HEK293 (cell line): Measurements from ENCODE around the gene OBSCN.

Experiments
- CTCF ChIA-PET: fragments of 350-600 bp; formaldehyde crosslinking; extraction: SDS; loops from one replicate; lab custom pipeline; 2021; ENCODE audit warnings: antibody characterized with exemption; lab: Yijun Ruan, JAX
- POLR2A ChIA-PET: fragments of 300-600 bp; formaldehyde crosslinking; extraction: SDS; loops from one replicate; lab custom pipeline; 2020; ENCODE audit warnings: antibody characterized with exemption, inconsistent platforms; lab: Yijun Ruan, JAX
- H3K27ac ChIP-seq: fragments of 200-500 bp; sonication (Bioruptor generic); 2 replicates; pipeline ENCODE4 v1.5.1; 2014; ENCODE audit warnings: low read depth, low read length, control low read depth, inconsistent platforms; ENCODE audit errors: extremely low read depth
- H3K36me3 ChIP-seq, 2 experiments: fragments of 200-500 bp in 1 of 2; sonication (Bioruptor generic) in 1 of 2; 1 replicate in 1 of 2; 2 replicates in 1 of 2; pipeline ENCODE4 v1.5.1; 2014 to 2017; ENCODE audit warnings: inconsistent platforms in 2 of 2, low read length in 2 of 2; ENCODE audit not compliant: control insufficient read depth in 2 of 2, insufficient read depth in 1 of 2
- H3K4me1 ChIP-seq: fragments of 200-500 bp; sonication (Bioruptor generic); 2 replicates; pipeline ENCODE4 v1.5.1; 2014; ENCODE audit warnings: mild to moderate bottlenecking, low read length, inconsistent platforms; ENCODE audit not compliant: control insufficient read depth, insufficient read depth
- H3K4me3 ChIP-seq: 2 replicates; pipeline ENCODE4 v1.5.1; 2011; ENCODE audit warnings: low read depth, mild to moderate bottlenecking, control low read depth, low read length, moderate library complexity
- H3K9me3 ChIP-seq: fragments of 200-500 bp; sonication (Bioruptor generic); 2 replicates; pipeline ENCODE4 v1.5.1; 2014; ENCODE audit warnings: low read depth, low read length, inconsistent platforms; ENCODE audit not compliant: control insufficient read depth, insufficient read depth
- EGR2 ChIP-seq: fragments of 450-650 bp; formaldehyde crosslinking; IDR thresholded peaks from 2 replicates; pipeline ENCODE4 v1.5.1; 2016; ENCODE audit warnings: low read depth, missing biosample characterization, missing genetic modification characterization
- FEZF1 ChIP-seq: fragments of 450-650 bp; formaldehyde crosslinking; IDR thresholded peaks from 2 replicates; pipeline ENCODE4 v1.5.1; 2016; ENCODE audit warnings: missing biosample characterization, missing genetic modification characterization
- HOXD13 ChIP-seq: sonication (generic); formaldehyde crosslinking; IDR thresholded peaks from 2 replicates; pipeline ENCODE4 v1.8.0; 2022; ENCODE audit warnings: missing genetic modification reagents, borderline replicate concordance
- IKZF3 ChIP-seq: fragments of 450-650 bp; IDR thresholded peaks from 2 replicates; pipeline ENCODE4 v1.5.0; 2018; ENCODE audit warnings: missing biosample characterization, mild to moderate bottlenecking, missing genetic modification characterization, moderate library complexity
- PRDM1 ChIP-seq: fragments of 450-650 bp; formaldehyde crosslinking; IDR thresholded peaks from 2 replicates; pipeline ENCODE4; 2016; ENCODE audit warnings: missing biosample characterization, missing genetic modification characterization
- REPIN1 ChIP-seq: fragments of 450-650 bp; formaldehyde crosslinking; IDR thresholded peaks from 2 replicates; pipeline ENCODE4 v1.5.1; 2017; ENCODE audit warnings: missing biosample characterization, missing genetic modification characterization, low read depth
- YY2 ChIP-seq: fragments of 450-650 bp; formaldehyde crosslinking; IDR thresholded peaks from 2 replicates; pipeline ENCODE4 v1.5.1; 2016; ENCODE audit warnings: missing biosample characterization, missing genetic modification characterization
- ZBTB7A ChIP-seq: fragments of 450-650 bp; formaldehyde crosslinking; IDR thresholded peaks from 2 replicates; pipeline ENCODE4 v1.5.1; 2016; ENCODE audit warnings: low read depth, missing biosample characterization, missing genetic modification characterization
- ZFHX2 ChIP-seq: fragments of 450-650 bp; formaldehyde crosslinking; conservative IDR thresholded peaks from 2 replicates; pipeline ENCODE4 v1.5.1; 2016; ENCODE audit warnings: missing biosample characterization, missing genetic modification characterization
- ZIC2 ChIP-seq: fragments of 450-650 bp; formaldehyde crosslinking; IDR thresholded peaks from 2 replicates; pipeline ENCODE4 v1.5.1; 2016; ENCODE audit warnings: missing biosample characterization, missing genetic modification characterization
- ZNF138 ChIP-seq: fragments of 450-650 bp; formaldehyde crosslinking; IDR thresholded peaks from 2 replicates; pipeline ENCODE4 v1.5.1; 2016; ENCODE audit warnings: missing biosample characterization, missing genetic modification characterization, borderline replicate concordance
- ZNF202 ChIP-seq: fragments of 450-650 bp; formaldehyde crosslinking; IDR thresholded peaks from 2 replicates; pipeline ENCODE4 v1.5.1; 2016; ENCODE audit warnings: missing biosample characterization, missing genetic modification characterization, borderline replicate concordance
- ZNF292 ChIP-seq: fragments of 450-650 bp; formaldehyde crosslinking; IDR thresholded peaks from 2 replicates; pipeline ENCODE4 v1.5.1; 2016; ENCODE audit warnings: low read depth, missing biosample characterization, missing genetic modification characterization, borderline replicate concordance
- ZNF600 ChIP-seq: fragments of 450-650 bp; formaldehyde crosslinking; IDR thresholded peaks from 2 replicates; pipeline ENCODE4 v1.5.1; 2016; ENCODE audit warnings: missing biosample characterization, missing genetic modification characterization
- ZNF747 ChIP-seq: fragments of 450-650 bp; formaldehyde crosslinking; IDR thresholded peaks from 2 replicates; pipeline ENCODE4 v1.5.1; 2016; ENCODE audit warnings: missing biosample characterization, missing genetic modification characterization
- ZNF768 ChIP-seq: fragments of 450-650 bp; formaldehyde crosslinking; IDR thresholded peaks from 2 replicates; pipeline ENCODE4 v1.5.1; 2018; ENCODE audit warnings: missing biosample characterization, mild to moderate bottlenecking, missing genetic modification characterization
- ZSCAN30 ChIP-seq: fragments of 450-650 bp; IDR thresholded peaks from 2 replicates; pipeline ENCODE4 v1.5.1; 2018; ENCODE audit warnings: missing biosample characterization, mild to moderate bottlenecking, missing genetic modification characterization, moderate library complexity
- TF ChIP-seq, protein P1 (sequence below): fragments of 450-650 bp; formaldehyde crosslinking; IDR thresholded peaks from 2 replicates; pipeline ENCODE4 v1.5.1; 2016; ENCODE audit warnings: missing biosample characterization, missing genetic modification characterization
- TF ChIP-seq, protein P2 (sequence below): fragments of 450-650 bp; formaldehyde crosslinking; IDR thresholded peaks from 2 replicates; pipeline ENCODE4 v1.5.1; 2016; ENCODE audit warnings: missing biosample characterization, missing genetic modification characterization
- TF ChIP-seq, protein P3 (sequence below): fragments of 450-650 bp; formaldehyde crosslinking; IDR thresholded peaks from 2 replicates; pipeline ENCODE4 v1.5.1; 2017; ENCODE audit warnings: missing biosample characterization, missing genetic modification characterization
- TF ChIP-seq, protein P4 (sequence below): fragments of 450-650 bp; formaldehyde crosslinking; IDR thresholded peaks from 2 replicates; pipeline ENCODE4 v1.5.1; 2016; ENCODE audit warnings: missing biosample characterization, missing genetic modification characterization, borderline replicate concordance

OBSCN gene

DNA sequence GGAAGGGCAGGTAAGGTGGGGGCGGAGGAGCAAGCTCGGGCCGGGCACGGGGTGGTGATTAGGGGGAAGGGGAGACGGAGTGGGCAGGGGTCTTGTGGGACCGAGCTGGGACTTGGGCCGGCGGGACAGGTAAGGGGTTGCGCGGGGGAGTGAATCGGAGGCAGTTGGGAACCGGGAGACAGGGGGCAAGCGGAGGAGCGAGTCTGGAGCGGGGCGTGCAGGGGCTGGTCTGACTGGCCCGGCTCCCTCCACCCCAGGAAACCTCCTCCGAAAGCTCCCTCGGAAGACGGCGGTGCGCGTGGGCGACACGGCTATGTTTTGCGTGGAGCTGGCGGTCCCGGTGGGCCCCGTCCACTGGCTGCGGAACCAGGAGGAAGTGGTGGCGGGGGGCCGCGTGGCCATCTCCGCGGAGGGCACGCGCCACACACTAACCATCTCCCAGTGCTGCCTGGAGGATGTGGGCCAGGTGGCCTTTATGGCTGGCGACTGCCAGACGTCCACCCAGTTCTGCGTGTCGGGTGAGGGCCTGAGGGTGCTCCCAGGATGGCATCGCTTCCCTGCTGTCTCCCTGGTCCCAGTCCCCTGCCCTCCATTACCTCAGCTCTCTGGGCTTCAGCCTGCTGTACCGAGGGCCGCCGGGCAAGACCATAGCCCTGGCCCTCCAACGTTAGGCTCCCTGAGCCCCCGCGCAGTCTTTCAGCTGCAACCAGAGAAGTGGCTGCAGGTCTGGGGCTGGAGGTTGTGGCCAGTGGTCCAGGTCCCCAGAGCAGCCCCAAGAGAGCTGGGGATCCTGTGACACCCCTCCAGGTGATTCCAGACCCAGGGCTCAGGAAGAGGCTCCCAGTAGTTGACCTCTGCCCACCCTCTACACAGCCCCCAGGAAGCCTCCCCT lies 6.3 kb downstream of the OBSCN start (continued):
- TF ChIP-seq, protein P1, sequence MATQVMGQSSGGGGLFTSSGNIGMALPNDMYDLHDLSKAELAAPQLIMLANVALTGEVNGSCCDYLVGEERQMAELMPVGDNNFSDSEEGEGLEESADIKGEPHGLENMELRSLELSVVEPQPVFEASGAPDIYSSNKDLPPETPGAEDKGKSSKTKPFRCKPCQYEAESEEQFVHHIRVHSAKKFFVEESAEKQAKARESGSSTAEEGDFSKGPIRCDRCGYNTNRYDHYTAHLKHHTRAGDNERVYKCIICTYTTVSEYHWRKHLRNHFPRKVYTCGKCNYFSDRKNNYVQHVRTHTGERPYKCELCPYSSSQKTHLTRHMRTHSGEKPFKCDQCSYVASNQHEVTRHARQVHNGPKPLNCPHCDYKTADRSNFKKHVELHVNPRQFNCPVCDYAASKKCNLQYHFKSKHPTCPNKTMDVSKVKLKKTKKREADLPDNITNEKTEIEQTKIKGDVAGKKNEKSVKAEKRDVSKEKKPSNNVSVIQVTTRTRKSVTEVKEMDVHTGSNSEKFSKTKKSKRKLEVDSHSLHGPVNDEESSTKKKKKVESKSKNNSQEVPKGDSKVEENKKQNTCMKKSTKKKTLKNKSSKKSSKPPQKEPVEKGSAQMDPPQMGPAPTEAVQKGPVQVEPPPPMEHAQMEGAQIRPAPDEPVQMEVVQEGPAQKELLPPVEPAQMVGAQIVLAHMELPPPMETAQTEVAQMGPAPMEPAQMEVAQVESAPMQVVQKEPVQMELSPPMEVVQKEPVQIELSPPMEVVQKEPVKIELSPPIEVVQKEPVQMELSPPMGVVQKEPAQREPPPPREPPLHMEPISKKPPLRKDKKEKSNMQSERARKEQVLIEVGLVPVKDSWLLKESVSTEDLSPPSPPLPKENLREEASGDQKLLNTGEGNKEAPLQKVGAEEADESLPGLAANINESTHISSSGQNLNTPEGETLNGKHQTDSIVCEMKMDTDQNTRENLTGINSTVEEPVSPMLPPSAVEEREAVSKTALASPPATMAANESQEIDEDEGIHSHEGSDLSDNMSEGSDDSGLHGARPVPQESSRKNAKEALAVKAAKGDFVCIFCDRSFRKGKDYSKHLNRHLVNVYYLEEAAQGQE (tag by site-specific recombination), result no peak
- TF ChIP-seq ZIC2, result no peak
- peak; percentile 85 for TF ChIP-seq ZFHX2 (tag by site-specific recombination)
- TF ChIP-seq EGR2, result peak; percentile 78
- 0 out of 2 replicates have a peak, but pooled peaks have one; percentile 10 for TF ChIP-seq ZNF600
- TF ChIP-seq, protein P2, sequence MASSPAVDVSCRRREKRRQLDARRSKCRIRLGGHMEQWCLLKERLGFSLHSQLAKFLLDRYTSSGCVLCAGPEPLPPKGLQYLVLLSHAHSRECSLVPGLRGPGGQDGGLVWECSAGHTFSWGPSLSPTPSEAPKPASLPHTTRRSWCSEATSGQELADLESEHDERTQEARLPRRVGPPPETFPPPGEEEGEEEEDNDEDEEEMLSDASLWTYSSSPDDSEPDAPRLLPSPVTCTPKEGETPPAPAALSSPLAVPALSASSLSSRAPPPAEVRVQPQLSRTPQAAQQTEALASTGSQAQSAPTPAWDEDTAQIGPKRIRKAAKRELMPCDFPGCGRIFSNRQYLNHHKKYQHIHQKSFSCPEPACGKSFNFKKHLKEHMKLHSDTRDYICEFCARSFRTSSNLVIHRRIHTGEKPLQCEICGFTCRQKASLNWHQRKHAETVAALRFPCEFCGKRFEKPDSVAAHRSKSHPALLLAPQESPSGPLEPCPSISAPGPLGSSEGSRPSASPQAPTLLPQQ (tag by site-specific recombination), result peak; percentile 32
- TF ChIP-seq ZBTB7A (tag by site-specific recombination), result peak; percentile 42; the same call in 1 of the 2 replicates
- TF ChIP-seq, protein P3, sequence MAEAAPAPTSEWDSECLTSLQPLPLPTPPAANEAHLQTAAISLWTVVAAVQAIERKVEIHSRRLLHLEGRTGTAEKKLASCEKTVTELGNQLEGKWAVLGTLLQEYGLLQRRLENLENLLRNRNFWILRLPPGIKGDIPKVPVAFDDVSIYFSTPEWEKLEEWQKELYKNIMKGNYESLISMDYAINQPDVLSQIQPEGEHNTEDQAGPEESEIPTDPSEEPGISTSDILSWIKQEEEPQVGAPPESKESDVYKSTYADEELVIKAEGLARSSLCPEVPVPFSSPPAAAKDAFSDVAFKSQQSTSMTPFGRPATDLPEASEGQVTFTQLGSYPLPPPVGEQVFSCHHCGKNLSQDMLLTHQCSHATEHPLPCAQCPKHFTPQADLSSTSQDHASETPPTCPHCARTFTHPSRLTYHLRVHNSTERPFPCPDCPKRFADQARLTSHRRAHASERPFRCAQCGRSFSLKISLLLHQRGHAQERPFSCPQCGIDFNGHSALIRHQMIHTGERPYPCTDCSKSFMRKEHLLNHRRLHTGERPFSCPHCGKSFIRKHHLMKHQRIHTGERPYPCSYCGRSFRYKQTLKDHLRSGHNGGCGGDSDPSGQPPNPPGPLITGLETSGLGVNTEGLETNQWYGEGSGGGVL (tag by site-specific recombination), result peak; percentile 34; the same call in 1 of the 2 replicates

DNA sequence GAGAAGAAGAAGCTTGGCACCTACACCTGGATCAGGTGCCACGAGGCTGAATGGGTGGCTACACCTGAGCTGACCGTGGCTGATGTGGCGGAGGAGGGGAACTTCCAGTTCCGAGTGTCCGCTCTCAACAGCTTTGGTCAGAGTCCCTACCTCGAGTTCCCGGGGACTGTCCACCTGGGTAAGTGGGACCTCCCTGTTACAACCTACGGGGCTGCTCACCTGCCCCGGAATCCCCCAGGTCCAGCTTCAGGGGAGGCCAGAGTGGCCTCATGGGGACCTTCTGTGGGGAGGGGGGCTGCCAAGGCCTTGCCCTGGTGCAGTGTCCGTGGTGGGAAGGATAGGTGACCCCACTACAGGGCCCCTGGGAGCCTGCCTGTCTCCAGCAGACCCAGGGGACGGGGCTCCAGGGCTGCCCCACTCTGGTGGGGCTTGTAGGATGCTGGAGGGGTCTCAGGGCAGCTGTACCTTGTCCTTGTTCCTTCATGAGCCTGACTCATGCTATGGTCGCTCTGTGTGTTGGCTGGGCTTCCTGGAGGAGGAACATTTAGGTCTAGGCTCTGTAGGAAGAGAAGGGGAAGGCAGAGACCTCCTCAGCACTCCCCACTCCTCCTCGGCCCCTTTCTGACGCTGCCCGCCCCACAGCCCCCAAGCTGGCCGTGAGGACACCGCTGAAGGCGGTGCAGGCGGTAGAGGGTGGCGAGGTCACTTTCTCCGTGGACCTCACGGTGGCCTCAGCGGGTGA lies 7.2 kb downstream of the OBSCN start:
- CTCF ChIA-PET, result interaction anchor here (0.6 to 1.7 kb wide), 6 partner anchors 8 to 151 kb away, joined by 3 to 7 read pairs (median 4); partner anchors contain the start of gene IBA57

More for the DNA sequence above, 7.2 kb downstream of the OBSCN start:
- no peaks in the 10 kb centered on the region; the same call in 1 of the 2 replicates for H3K4me1 ChIP-seq
- peaks cover 3 to 18% of the 10 kb centered on the region in 2 experiments; a peak in 2 of 3 replicates for H3K36me3 ChIP-seq
- TF ChIP-seq ZNF292 (tag by site-specific recombination) (no peak), ZNF600 (no peak), PRDM1 (tag by site-specific recombination) (no peak), FEZF1 (tag by site-specific recombination) (no peak), ZNF747 (no peak), YY2 (no peak), ZNF202 (no peak), HOXD13 (no peak), ZNF138 (no peak), IKZF3 (no peak), EGR2 (no peak), REPIN1 (no peak), ZNF768 (tag by site-specific recombination) (no peak), ZSCAN30 (no peak)
- TF ChIP-seq, protein P4, sequence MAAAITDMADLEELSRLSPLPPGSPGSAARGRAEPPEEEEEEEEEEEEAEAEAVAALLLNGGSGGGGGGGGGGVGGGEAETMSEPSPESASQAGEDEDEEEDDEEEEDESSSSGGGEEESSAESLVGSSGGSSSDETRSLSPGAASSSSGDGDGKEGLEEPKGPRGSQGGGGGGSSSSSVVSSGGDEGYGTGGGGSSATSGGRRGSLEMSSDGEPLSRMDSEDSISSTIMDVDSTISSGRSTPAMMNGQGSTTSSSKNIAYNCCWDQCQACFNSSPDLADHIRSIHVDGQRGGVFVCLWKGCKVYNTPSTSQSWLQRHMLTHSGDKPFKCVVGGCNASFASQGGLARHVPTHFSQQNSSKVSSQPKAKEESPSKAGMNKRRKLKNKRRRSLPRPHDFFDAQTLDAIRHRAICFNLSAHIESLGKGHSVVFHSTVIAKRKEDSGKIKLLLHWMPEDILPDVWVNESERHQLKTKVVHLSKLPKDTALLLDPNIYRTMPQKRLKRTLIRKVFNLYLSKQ, result no peak
- no peak overlapping the region for H3K27ac ChIP-seq
- no peaks in the 10 kb centered on the region for H3K9me3 ChIP-seq
- H3K4me3 ChIP-seq, result no peak overlapping the region
- POLR2A ChIA-PET, result no interaction called here
